OCI-LY7 (cell line): ENCODE results near the gene CDHR2.

Experiments
- EZH2phosphoT487 ChIP-seq: fragments of 200-600 bp; sonication (generic); IDR thresholded peaks from 2 replicates; pipeline ENCODE4 v1.6.1; 2018; ENCODE audit warnings: low read depth, borderline replicate concordance, mild to moderate bottlenecking, mixed run types, antibody characterized with exemption, low read length, moderate library complexity, mixed read lengths
- TF ChIP-seq, protein P1 (sequence below): fragments of 200-600 bp; sonication (generic); conservative IDR thresholded peaks from 2 replicates; pipeline ENCODE4 v1.5.1; 2014; ENCODE audit warnings: mild to moderate bottlenecking, antibody characterized with exemption, low read length, moderate library complexity, mixed read lengths

DNA sequence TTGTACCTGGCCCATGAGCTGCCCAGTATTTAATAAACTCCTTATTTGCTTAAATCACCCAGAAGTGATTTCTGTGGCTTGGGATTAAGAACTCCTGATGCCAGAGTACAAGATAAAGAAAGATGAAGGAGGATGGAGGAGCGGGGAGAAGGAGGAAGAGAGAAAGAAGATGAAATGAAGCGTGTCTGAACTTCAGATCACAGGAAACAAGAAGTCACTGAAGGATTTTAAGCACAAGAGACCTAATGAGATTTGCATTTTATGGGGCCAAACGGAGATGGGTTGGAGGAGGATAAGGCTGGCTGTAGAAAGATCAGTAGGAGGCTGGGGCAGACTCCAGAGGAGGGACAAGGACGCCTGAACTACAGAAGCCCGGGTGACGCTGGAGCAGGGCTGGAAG lies 84.5 kb downstream of the CDHR2 start:
- TF ChIP-seq, protein P1, sequence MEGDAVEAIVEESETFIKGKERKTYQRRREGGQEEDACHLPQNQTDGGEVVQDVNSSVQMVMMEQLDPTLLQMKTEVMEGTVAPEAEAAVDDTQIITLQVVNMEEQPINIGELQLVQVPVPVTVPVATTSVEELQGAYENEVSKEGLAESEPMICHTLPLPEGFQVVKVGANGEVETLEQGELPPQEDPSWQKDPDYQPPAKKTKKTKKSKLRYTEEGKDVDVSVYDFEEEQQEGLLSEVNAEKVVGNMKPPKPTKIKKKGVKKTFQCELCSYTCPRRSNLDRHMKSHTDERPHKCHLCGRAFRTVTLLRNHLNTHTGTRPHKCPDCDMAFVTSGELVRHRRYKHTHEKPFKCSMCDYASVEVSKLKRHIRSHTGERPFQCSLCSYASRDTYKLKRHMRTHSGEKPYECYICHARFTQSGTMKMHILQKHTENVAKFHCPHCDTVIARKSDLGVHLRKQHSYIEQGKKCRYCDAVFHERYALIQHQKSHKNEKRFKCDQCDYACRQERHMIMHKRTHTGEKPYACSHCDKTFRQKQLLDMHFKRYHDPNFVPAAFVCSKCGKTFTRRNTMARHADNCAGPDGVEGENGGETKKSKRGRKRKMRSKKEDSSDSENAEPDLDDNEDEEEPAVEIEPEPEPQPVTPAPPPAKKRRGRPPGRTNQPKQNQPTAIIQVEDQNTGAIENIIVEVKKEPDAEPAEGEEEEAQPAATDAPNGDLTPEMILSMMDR, result no peak
- no peak for TF ChIP-seq EZH2phosphoT487
